Measurements from ENCODE around the gene PRKAR1B.
"Not testable (repeated sequence)": the region's sequence is repeated elsewhere in the genome, so short reads cannot be mapped to it uniquely, and the experiment has no call there.

The PRKAR1B gene

DNA sequence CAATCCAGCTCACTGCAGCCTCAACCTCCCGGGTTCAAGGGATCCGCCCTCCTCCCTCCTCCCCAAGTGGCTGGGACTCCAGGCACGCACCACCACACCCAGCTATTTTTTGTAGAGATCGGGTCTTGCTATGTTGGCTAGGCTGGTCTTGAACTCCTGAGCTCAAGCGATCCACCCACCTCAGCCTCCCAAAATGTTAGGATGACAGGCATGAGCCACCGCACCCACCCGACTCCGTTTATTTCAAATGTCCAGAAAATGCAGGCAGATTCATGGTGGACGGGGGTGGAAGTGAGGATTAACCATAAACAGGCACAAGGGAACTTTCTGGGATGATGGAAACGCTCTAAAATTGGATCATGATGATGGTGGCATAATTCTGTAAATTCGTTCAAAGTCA is 85.1 kb downstream of the PRKAR1B start:
- DNase-seq, result no peak

DNA sequence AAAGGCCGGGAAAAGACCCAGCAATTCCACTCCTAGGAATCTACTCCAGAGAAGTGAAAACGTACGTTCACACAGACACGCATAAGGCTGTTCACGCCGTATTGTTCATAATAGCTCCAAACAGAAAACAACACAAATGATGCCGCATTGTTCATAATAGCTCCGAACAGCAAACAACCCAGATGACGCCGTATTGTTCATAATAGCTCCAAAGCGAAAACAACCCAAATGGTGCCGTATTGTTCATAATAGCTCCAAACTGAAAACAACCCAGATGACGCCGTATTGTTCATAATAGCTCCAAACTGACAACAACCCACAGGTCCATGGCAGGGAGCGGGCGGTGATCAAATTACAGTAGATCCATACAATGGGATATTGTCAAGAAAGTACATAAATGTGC is 85.8 kb downstream of the PRKAR1B start:
- DNase-seq, result no peak

DNA sequence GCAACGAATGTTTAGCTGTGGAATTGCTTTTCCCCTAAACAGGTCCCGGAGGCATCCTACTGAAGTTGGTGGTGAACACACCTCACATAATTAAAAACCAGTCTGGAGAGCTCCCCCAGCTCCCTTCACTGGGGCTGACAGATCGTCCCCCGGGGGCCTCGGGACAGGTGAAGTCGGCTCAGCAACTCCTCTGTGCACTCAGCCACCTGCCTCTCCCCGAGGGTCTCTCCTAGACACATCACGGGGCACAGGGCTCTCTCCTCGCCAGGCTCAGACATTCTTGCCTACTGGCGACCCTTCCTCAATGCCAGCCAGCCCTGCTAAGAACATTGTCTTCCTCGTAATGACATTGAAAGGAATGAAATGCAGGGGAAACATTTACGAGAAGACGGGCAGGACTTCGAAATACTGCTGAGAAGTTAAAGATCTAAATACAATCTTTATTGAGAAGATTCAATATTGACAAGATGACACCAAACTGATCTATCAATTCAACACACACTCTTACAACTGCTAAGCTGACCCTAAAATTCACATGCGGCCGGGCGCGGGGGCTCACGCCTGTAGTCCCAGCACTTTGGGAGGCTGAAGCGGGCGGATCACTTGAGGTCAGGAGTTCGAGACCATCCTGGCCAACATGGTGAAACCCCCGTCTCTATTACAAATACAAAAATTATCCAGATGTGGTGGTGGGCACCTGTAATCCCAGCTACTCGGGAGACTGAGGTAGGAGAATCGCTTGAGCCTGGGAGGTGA is 88.6 kb downstream of the PRKAR1B start:
- DNase-seq, result no peak

DNA sequence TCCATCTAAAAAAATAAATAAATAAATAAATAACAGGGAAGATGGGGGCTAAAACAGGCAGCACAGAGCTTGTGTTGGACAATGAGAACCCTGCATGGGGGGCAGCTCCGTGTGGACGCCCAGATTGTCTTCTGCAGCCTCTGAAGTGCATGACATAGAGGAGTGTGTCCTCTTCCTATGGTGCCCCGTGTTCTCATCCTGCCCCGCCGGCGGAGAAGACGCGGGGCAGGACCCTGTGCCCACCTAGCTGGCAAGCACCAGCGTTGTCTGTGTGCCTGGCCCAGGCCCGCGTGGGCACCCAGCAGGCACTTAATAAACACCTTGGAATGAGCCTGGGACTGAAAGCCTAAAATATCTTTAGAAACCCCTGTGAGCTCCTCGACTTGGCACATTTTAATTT is 89.3 kb downstream of the PRKAR1B start:
- no peak for DNase-seq

DNA sequence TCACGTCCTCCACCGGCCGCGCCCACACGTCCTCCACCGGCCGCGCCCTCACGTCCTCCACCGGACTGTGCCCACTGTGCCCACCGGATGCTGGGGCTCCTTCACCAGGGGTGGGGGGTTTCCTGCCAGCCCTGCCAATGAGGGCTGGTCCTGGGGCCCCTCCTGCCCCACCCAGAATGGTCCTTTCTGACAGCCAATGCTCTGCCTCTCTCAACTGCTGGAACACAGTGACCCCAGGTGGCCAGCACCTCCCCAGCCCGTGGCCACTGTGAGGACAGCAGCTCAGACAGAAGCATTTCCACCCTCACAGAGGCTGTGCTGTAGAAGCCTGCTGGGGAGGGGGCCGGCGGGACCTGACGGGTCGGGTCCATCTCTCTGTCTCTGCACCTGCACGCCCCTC is 90.7 kb downstream of the PRKAR1B start:
- peak; percentile 39 for DNase-seq

DNA sequence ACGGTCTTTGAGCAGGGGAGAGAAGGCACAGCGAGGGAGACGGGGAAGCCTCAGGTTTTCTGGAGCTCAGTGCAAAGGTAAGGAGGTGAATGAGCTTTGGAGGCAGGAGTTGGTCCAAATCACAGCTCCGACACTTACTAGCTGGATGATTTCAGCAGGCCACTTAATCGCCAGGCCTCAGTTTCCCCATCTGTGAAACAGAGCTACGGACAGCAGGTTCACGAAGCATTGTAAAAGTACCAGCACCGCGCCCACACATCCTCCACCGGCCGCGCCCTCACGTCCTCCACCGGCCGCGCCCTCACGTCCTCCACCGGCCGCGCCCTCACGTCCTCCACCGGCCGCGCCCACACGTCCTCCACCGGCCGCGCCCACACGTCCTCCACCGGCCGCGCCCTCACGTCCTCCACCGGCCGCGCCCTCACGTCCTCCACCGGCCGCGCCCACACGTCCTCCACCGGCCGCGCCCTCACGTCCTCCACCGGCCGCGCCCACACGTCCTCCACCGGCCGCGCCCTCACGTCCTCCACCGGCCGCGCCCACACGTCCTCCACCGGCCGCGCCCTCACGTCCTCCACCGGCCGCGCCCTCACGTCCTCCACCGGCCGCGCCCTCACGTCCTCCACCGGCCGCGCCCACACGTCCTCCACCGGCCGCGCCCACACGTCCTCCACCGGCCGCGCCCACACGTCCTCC is 91.2 kb downstream of the PRKAR1B start:
- DNase-seq, result not testable (repeated sequence)

DNA sequence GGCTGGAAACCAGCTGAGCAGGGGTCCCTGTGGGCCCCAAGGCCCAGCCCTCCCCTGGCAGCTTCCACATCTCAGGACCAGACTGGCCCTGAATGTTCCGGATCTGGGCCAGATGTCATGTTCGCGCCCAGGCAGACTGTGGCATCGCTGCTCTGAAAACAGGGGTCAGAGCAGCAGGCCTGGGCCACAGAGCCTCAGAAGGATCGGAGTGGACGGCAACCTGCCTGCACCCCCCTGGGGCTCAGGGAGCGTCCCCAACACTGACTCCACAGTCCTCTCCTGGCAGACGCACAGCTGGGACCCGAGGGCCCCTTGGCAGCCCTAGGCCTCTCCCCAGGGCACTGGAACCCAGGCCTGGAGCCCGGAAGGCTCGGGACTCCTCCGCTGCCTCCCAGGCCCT is 91.9 kb downstream of the PRKAR1B start:
- no peak for DNase-seq

DNA sequence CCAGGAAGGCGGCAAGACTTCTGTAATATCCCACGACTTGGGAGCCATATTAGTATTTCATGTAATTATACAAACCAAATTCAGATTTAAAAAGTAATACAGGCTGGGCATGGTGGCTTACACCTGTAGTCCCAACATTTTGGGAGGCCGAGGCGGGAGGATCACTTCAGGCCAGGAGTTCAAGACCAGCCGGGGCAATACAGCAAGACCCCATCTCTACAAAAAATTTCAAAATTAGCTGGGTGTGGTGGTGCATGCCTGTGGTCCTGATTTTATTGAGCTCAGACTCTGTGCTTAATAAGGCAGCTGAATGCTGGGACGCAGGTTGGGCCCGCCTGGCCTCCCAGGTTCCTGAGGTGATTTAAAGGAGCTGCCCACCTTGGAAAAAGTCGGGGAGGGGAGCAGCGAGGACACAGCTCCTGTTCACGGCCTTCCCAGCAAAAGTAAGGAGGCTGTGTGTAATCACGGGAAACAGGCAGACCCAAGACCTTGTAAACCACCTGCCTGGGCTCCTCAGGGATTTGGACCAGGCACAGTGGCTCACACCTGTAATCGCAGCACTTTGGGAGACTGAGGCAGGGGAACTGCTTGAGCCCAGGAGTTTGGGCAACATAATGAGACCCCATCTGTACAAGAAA is 93.6 kb downstream of the PRKAR1B start:
- no peak for DNase-seq

DNA sequence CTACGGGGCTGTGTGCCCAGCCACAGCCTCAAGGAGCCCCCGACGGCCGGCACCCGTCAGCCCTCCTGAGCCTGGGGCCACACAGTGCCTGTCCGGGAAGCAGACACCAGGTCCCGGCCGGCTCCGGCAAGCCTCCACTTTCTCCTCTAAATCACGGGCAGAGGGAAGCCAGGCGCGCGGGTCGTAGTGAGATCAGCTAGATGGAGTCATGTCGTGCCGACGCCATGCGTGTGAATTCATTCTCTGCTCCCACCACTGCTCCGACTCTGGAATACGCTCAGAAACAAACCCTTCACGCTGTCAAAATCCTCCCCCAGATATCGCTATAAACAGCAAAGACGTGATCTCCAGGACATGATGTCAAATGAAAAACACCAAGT is 94.3 kb downstream of the PRKAR1B start:
- no peak for DNase-seq

DNA sequence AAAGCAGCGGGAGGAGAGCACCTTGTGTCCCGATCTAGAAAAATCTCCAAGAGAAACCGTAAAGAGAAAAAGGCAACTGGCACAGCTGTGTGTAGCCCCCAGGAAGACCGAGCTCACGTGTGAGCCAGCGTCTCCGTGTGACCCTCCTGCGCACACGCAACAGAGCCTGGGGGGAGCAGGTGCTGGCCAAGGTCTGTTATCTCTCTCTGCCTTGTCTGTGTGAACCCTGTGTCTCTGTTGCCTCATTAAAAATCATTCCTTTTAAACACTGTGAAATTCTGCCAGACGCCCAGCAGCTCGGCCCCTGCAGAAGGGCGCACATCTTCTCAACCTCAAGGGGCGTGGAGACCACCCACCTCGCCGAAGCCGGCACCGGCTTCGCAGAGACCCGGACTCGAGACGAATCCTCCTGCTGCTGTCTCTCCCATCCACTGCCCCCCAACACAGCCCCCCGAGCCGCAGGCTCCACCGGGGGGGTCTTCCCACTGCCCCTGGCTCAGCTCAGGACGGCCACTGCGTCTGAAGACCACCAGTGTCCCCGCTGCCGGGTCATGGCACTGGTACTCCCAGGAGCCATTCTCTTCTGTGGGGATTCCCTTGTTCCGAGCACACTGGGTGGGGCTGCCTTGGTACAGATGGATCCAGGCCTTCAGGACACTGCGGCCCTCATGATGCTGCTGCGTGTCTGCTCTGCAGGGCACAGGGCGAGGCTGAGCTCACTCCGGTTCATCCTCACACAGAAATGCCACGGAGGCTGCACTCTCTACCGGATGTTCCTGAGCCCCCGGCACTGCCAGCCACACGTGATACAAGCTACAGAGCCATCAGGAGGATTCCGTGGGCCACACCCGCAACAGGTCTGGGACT is 94.9 kb downstream of the PRKAR1B start:
- no peak for DNase-seq

DNA sequence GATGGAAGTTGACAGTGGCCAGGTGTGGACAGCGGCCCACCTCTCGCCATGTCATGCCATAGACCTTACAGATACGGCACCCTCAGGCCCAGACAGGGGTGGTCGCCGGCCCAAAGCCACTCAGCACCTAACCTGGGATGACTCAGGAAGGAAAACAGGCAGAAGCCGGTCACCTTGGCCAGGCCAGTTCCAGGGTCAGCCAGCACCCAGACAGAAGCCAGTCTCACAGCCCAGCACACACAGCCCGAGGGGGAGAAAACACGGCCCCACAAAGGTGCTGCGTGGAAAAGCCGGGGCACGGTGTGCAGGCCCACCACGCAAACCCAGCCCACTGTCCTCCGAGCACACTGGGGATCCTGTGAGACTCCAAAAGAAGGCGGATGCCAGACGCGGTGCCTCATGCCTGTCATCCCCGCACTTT is 95.8 kb downstream of the PRKAR1B start:
- no peak for DNase-seq

DNA sequence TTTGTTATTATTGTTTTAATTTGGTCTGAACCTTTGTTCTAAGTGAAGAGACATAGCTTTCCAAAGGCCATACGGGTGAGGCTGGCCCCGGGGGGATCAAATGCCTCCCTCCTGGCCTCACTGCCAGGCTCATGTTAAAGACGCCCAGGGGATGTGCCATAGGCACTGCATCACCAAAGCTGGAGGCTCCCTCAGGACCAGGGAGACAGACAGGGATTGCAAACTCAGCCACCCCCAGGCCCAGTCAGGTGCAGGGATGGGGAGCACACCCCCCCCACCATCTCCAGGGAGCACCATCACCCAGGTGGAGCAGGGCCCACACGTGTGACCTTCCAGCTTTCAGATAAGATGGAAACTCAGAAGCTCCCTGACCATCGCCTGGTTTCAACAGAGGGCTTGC is 96.5 kb downstream of the PRKAR1B start:
- no peak for DNase-seq

DNA sequence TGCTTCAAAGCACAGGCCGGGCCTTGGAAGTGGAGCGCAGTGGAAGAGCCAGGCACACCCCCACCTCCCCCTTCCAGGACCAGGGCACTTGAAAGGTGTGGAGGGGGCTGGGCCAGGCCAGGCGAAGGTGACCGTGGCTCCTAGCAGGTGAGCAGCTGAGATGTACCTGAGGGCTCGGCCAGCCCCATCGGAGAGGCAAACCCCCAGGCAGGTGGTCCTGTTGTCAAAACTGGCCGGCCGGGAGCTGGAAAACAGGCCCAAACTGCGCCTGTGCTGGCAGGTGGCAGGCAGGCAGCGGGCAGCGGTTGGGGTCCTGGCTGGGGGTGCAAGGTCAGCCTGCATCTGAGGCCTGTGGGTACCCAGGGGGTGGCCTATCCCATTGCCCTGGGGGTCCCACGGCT is 97.0 kb downstream of the PRKAR1B start:
- no peak for DNase-seq

DNA sequence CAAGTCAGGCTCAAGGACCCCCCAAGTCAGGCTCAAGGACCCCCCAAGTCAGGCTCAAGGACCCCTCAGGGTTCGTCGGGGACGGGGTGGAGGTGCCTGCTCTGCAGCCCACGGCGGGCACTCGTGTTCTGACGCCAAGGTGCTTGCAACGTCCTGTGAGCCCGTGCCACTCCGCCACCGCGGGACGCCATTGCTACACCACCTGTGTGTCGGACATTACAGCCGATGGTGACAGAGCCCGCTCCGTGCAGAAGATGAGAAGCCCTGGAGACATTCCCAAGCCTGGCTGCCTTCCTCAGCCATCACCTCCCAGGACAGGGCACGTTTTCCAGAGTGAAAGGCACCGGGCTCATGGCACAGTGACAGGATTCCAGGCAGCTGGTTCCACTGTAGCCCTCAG is 98.3 kb downstream of the PRKAR1B start:
- DNase-seq, result no peak

DNA sequence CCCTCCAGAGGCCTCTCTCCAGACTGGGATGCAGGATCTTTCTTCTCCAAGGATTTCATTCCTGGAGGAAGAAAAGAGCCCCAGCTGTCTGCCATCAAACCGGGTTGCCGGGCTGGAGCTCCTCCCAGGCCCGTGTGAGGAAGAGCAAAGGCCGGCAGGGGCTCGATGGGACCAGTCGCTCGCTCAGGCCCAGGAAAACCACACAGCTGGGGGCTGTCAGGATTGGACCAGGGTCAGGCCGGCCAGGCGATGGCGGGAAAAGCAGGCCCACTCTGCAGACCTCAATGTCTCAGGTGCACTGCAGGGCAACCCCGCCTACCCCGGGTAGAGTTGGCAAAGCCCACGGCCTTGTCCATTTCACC is 98.7 kb downstream of the PRKAR1B start:
- DNase-seq, result no peak

DNA sequence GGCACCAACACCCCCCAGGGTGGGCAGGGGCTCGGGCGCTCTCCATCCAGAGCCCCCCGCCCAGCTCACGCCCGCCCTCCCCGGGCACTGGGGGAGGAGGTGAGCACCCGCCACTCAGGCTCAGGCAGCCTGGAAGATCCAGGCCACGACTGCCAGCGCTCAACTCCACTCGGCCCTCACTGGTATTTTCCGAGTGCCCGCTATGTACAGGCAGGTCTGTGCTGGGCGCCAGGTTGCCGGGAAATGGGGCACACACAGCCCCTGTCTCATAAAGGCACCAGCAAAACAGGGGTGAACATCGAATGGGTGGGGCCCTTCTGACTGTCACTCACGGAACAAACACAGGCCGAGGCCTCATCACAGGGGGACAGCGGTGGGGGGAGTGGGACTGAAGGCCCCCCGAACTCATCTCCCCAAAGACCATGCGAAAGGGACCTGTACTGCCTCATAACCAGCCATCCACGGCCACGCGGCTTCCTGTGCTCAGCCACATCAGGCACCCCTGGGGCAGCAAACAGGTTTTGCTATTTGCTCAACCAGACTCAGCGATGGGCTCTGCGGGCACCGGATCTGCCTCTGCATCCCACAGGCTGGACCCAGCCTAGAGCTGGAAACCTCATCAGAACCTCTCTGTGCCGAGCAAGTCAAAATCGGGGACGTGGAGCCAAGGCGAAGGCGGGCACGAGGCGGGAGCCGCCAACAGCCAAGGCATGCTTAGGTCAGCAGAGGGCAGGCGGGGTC is 99.2 kb downstream of the PRKAR1B start:
- DNase-seq, result no peak

DNA sequence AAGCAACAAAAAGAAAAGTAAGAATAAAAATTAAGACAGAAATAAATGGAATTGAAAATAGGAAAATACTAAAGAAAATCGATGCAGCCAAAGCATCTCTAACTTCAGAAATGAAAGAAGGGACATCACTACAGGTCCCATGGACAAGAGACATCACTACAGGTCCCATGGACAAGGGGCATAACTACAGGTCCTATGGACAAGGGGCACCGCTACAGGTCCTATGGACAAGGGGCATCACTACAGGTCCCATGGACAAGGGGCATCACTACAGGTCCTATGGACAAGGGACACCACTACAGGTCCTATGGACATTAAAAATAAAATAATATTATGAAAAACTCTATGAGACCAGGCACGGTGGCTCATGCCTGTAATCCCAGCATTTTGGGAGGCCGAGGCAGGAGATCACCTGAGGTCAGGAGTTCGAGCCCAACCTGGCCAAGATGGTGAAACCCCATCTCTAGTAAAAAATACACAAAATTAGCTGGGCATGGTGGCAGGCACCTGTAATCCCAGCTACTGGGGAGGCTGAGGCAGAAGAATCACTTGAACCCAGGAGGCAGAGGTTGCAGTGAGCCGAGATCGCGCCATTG is 101.6 kb downstream of the PRKAR1B start:
- DNase-seq, result no peak

DNA sequence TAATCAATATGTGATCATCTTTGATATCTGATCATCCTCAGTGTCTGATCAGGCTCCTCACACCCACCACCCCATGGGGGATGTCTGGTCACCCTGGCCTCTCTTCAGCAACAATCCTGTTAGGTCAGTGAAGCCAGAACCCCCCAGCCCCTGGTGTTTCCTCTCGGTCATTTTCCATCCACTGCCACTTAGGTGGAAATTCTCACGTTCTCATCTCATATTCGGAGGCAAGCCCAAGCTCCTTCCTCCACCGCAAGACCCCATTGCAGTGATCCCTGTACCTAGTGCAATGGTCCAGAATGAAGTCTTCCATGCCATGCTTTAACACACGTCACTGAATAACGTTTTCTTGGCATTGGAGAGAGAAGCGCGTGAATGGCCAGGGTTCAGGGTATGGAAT is 103.6 kb downstream of the PRKAR1B start:
- DNase-seq, result no peak

DNA sequence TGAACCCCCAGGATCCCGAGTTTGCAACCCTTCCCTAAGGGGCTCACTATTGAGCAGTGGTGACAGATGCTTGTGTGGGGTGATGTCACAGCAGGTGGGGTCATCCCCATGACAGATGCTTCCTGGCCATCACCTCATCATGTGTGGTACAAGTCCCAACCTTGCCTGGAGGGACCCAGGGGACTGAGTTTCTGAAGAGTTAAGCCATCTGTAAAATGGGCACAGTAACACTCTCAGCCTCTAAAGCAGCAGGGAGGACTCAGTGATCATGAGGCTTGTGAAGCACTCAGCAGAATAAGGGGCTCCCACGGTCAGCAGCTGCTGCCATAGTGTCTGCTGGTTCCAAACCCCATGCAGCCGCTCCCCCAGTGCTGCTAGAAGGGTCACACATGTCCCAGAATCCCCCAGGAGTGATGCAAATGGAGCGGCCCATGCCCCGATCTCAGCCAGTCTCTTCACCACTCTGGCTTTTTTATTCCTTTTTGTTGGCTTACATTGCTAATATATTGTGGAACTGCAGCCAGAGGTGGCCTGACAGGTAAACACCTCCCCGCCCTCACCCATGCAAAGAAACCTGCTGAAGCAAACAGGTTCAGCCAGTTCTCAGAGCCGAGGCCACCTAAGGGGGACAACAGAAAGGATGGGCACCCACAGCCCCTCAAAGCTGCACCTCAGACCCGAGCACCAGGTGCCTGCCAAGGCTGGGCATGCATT is 105.4 kb downstream of the PRKAR1B start:
- DNase-seq, result no peak

DNA sequence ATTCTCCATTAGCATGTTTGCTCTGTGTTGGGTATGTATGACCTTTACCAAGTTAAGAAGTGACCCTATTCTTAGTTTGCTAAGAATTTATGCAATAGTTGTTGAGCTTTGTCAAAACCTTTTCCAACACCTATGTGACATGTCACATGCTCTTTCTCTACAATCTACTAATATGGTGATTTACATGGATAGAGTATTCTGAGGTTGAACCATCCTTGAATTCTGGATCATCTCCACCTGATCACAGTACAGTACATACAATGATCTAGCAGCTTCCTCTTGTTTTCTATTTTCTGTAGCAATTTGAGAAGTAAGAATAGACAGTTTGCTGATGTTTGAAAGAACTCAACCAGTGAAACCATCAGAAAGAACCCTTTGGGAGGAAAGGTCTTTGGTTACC is 106.2 kb downstream of the PRKAR1B start:
- no peak for DNase-seq

DNA sequence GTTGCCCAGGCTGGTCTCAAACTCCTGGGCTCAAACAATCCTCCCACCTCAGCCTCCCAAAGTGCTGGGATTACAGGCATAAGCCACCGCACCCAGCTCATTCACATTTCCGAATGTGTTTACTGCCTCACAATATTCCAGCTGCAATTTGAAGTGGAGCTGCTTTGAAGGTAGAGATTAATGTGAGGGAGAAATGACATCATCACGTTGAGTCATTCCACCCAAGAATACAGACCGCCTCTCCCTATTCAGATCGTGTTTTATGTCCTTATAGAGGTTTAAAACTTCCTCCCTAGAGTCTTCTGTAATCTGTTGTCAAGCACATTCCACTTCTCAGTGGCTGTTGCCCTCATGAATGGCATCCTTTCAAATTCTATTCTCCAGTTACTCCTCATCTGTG is 107.0 kb downstream of the PRKAR1B start:
- no peak for DNase-seq
